ENCODE results near the gene ASIP. TPM values are rescaled to one million over a fixed set of nuclear protein-coding genes. Genes with fewer than 3 reads are reported as not detected.

Gene ASIP
- total RNA-seq, 1 donor from 2014 or later: not detected

GRCh38 chr20:34311118-34312023, 70.1 kb downstream of the ASIP start:
- peak; percentile 36 for DNase-seq (ENCODE audit: low spot score)

- DNase-seq (ENCODE audit: low spot score): peak; percentile 28
These were observed 70.8 kb downstream of the ASIP start for GRCh38 chr20:34312024-34312460.

GRCh38 chr20:34312544-34313217, 71.5 kb downstream of the ASIP start:
- DNase-seq (ENCODE audit: low spot score): peak; percentile 92

GRCh38 chr20:34315236-34315635, 74.0 kb downstream of the ASIP start:
- no peak for DNase-seq (ENCODE audit: low spot score)

- DNase-seq (ENCODE audit: low spot score): no peak
These were observed 75.1 kb downstream of the ASIP start for GRCh38 chr20:34316196-34316814.

Other genes starting within 250 kb of the ASIP start
- gene RALY, start 247.5 kb upstream of the ASIP start, total RNA-seq (ENCODE audit: insufficient read depth, low replicate concordance): 68.4 TPM
- 61.4 TPM for gene EIF2S2, start 129.2 kb upstream of the ASIP start, total RNA-seq (ENCODE audit: insufficient read depth, low replicate concordance)
- gene AHCY, start 61.9 kb downstream of the ASIP start, total RNA-seq (ENCODE audit: insufficient read depth, low replicate concordance): 39.2 TPM
- gene ITCH, start 121.8 kb downstream of the ASIP start, total RNA-seq (ENCODE audit: insufficient read depth, low replicate concordance): 83.3 TPM